Kidney tubule cell (primary cell): ENCODE results near the gene DYNLT3.
A peak's percentile ranks its signal among the peaks of the same experiment; 100 is the strongest.

Source experiments
- DNase-seq: peaks from one replicate; pipeline ENCODE4 v3.0.0-alpha.2; 2018; ENCODE audit warnings: low spot score

The DYNLT3 gene

GRCh38 chrX:37846934-37847732 lies at the start of gene DYNLT3:
Gene DYNLT3 (minus strand): TSS chrX:37847571. CDS start chrX:37847510, 61 bp downstream.
- DNase-seq, result peak; percentile 83

- no peak for DNase-seq
Observed at GRCh38 chrX:37896511-37896890, 49.1 kb upstream of the DYNLT3 start.

- no peak for DNase-seq
Observed at GRCh38 chrX:37895795-37896510, 48.6 kb upstream of the DYNLT3 start.

GRCh38 chrX:37894725-37895124 lies 47.4 kb upstream of the DYNLT3 start:
- DNase-seq, result no peak

GRCh38 chrX:37888010-37888409 lies 40.6 kb upstream of the DYNLT3 start:
- DNase-seq, result no peak

GRCh38 chrX:37887347-37887746 lies 40.0 kb upstream of the DYNLT3 start:
- no peak for DNase-seq

GRCh38 chrX:37883196-37883595 lies 35.8 kb upstream of the DYNLT3 start:
- DNase-seq, result peak; percentile 42

GRCh38 chrX:37879692-37880091 lies 32.3 kb upstream of the DYNLT3 start:
- DNase-seq, result no peak

GRCh38 chrX:37876716-37877115 lies 29.3 kb upstream of the DYNLT3 start:
- DNase-seq, result no peak

GRCh38 chrX:37875675-37876074 lies 28.3 kb upstream of the DYNLT3 start:
- no peak for DNase-seq

GRCh38 chrX:37873220-37873619 lies 25.8 kb upstream of the DYNLT3 start:
- no peak for DNase-seq

- DNase-seq, result no peak
Observed at GRCh38 chrX:37872303-37872655, 24.9 kb upstream of the DYNLT3 start.

GRCh38 chrX:37871626-37872302 lies 24.4 kb upstream of the DYNLT3 start:
- DNase-seq, result peak; percentile 81

- DNase-seq, result no peak
Observed at GRCh38 chrX:37867536-37868153, 20.3 kb upstream of the DYNLT3 start.

- no peak for DNase-seq
Observed at GRCh38 chrX:37863728-37864127, 16.4 kb upstream of the DYNLT3 start.

GRCh38 chrX:37862851-37863250 lies 15.5 kb upstream of the DYNLT3 start:
- DNase-seq, result no peak

GRCh38 chrX:37860721-37861120 lies 13.3 kb upstream of the DYNLT3 start:
- DNase-seq, result no peak

- DNase-seq, result no peak
Observed at GRCh38 chrX:37854748-37855147, 7.4 kb upstream of the DYNLT3 start.

GRCh38 chrX:37854148-37854547 lies 6.8 kb upstream of the DYNLT3 start:
- DNase-seq, result peak; percentile 8

GRCh38 chrX:37847733-37848197 lies 394 bp upstream of the DYNLT3 start:
- DNase-seq, result no peak

GRCh38 chrX:37846558-37846933 lies 825 bp downstream of the DYNLT3 start:
- DNase-seq, result no peak

GRCh38 chrX:37846141-37846540 lies 1.2 kb downstream of the DYNLT3 start:
- peak; percentile 6 for DNase-seq
